K562 (cell line): ENCODE measurements around the gene CECR2. TPM values are rescaled to one million over a fixed set of nuclear protein-coding genes. Genes with fewer than 3 reads are reported as not detected.

Experiments
- ATAC-seq: fragments of 200-7000 bp; cut with Tn5 transposase; 3 replicates; pipeline ENCODE4 v1.9.1; 2020; ENCODE audit warnings: moderate library complexity
- BruUV-seq: library from RNA; stranded (reverse); fragments of 400-500 nt; replicated peaks from 2 replicates; lab custom pipeline; 2021; lab: Mats Ljungman, UMichigan
- CTCF ChIA-PET: fragments of 300-600 bp; formaldehyde crosslinking; extraction: SDS; loops from one replicate; lab custom pipeline; 2021; ENCODE audit warnings: low intra/inter-chr PET ratio; lab: Yijun Ruan, JAX
- POLR2A ChIA-PET: fragments of 300-600, 350-650 bp; sonication (Branson Sonifier 250); formaldehyde crosslinking; extraction: SDS; loops from one replicate; lab custom pipeline; 2021; ENCODE audit warnings: antibody characterized with exemption, inconsistent platforms; lab: Yijun Ruan, JAX
- DNase-seq, 4 experiments: peaks; one replicate each; pipeline versions ENCODE4 v3.0.0 to v3.0.0-alpha.2; 2011 to 2018; ENCODE audit warnings: low spot score in 3 of 4, mixed read lengths in 3 of 4; ENCODE audit errors: extremely low read depth in 1 of 4
- FAIRE-seq: peaks from 2 replicates; lab custom pipeline; 2011; peaks lifted over from hg19 to GRCh38; lab: Jason Lieb, UNC
- H2AFZ ChIP-seq: 2 replicates; pipeline ENCODE4 v1.6.0; 2011; ENCODE audit warnings: low read depth, low read length, control low read depth, inconsistent platforms
- H3K27ac ChIP-seq: fragments of 200-600 bp; 3 replicates; pipeline ENCODE4 v1.8.0; 2011; ENCODE audit warnings: low read depth, mild to moderate bottlenecking, control low read depth, inconsistent platforms, low read length, moderate library complexity, mixed read lengths; ENCODE audit errors: extremely low read depth
- H3K27me3 ChIP-seq, 2 experiments: fragments of 300-600 bp in 1 of 2; 2 replicates in 1 of 2; 3 replicates in 1 of 2; pipeline versions ENCODE4 v1.6.0 to v1.8.0; 2011; ENCODE audit warnings: inconsistent platforms in 2 of 2, low read length in 2 of 2, mild to moderate bottlenecking in 1 of 2, mixed read lengths in 1 of 2, moderate library complexity in 1 of 2; ENCODE audit not compliant: control insufficient read depth in 2 of 2, insufficient read depth in 2 of 2
- H3K36me3 ChIP-seq: fragments of 300-600 bp; 3 replicates; pipeline ENCODE4 v1.8.0; 2011; ENCODE audit warnings: mild to moderate bottlenecking, low read length, inconsistent platforms; ENCODE audit not compliant: control insufficient read depth, insufficient read depth
- H3K4me1 ChIP-seq, 2 experiments: fragments of 200-600 bp in 1 of 2; replicated peaks in 1 of 2; 2 replicates in 1 of 2; 3 replicates in 1 of 2; pipeline versions ENCODE4 v1.5.1 to v1.8.0; 2011; ENCODE audit warnings: inconsistent platforms in 2 of 2, low read length in 2 of 2, mild to moderate bottlenecking in 1 of 2, mixed read lengths in 1 of 2, moderate library complexity in 1 of 2; ENCODE audit not compliant: control insufficient read depth in 2 of 2, insufficient read depth in 2 of 2
- H3K4me2 ChIP-seq: 2 replicates; pipeline ENCODE4 v1.6.1; 2011; ENCODE audit warnings: low read length, control low read depth, inconsistent platforms, mixed read lengths; ENCODE audit not compliant: insufficient read depth
- H3K4me3 ChIP-seq: fragments of 200-600 bp; sonication (generic), shearing (Covaris generic); 2 replicates; pipeline ENCODE4 v1.5.1; 2016; ENCODE audit warnings: control low read depth, inconsistent platforms
- H3K79me2 ChIP-seq: fragments of 200-600 bp; 3 replicates; pipeline ENCODE4 v1.8.0; 2011; ENCODE audit warnings: low read length, inconsistent platforms; ENCODE audit not compliant: control insufficient read depth, insufficient read depth
- H3K9ac ChIP-seq, 2 experiments: 2 replicates each; pipeline versions ENCODE4 v1.6.0 to v1.6.1; 2011; ENCODE audit warnings: low read depth in 2 of 2, low read length in 2 of 2, control low read depth in 1 of 2, inconsistent platforms in 1 of 2, mild to moderate bottlenecking in 1 of 2, mixed read lengths in 1 of 2; ENCODE audit not compliant: insufficient read depth in 1 of 2
- H3K9me1 ChIP-seq: one replicate; pipeline ENCODE4 v1.6.0; 2011; ENCODE audit warnings: inconsistent platforms, mild to moderate bottlenecking, low read length, moderate library complexity; ENCODE audit not compliant: control insufficient read depth, insufficient read depth
- H3K9me3 ChIP-seq: replicated peaks from 2 replicates; pipeline ENCODE4 v1.5.1; 2011; ENCODE audit warnings: low read depth, low read length, inconsistent platforms; ENCODE audit not compliant: control insufficient read depth, insufficient read depth
- H4K20me1 ChIP-seq: replicated peaks from 2 replicates; pipeline ENCODE4 v1.6.1; 2011; ENCODE audit warnings: low read length, inconsistent platforms, mixed read lengths; ENCODE audit not compliant: control insufficient read depth, insufficient read depth
- CHD1 ChIP-seq: fragments of 200-600 bp; sonication (generic); IDR thresholded peaks from one replicate; pipeline ENCODE4 v1.6.1; 2012; ENCODE audit warnings: mild to moderate bottlenecking, moderate library complexity, low read length, inconsistent platforms
- FIP1L1 ChIP-seq: fragments of 200-400 bp; formaldehyde crosslinking; IDR thresholded peaks from 2 replicates; pipeline ENCODE4 v1.6.1; 2018; ENCODE audit warnings: mild to moderate bottlenecking, low read depth, low read length; ENCODE audit not compliant: poor library complexity, severe bottlenecking
- FOXK1 ChIP-seq: sonication (generic); formaldehyde crosslinking; IDR thresholded peaks from 2 replicates; pipeline ENCODE4 v1.8.0; 2022; ENCODE audit warnings: missing genetic modification reagents, mild to moderate bottlenecking, borderline replicate concordance
- KLF10 ChIP-seq: fragments of 250-450 bp; sonication (Bioruptor Pico); IDR thresholded peaks from 2 replicates; pipeline ENCODE4 v1.6.1; 2021; ENCODE audit warnings: matching md5 sums
- MECOM ChIP-seq: fragments of 250-450 bp; sonication (Bioruptor Pico); IDR thresholded peaks from 2 replicates; pipeline ENCODE4 v1.8.0; 2022; ENCODE audit warnings: inconsistent platforms
- POLR2AphosphoS2 ChIP-seq: IDR thresholded peaks from 2 replicates; pipeline ENCODE4 v1.6.1; 2012; ENCODE audit warnings: low read length, improper control_type of control experiment
- RREB1 ChIP-seq: fragments of 250-450 bp; sonication (Bioruptor Pico); IDR thresholded peaks from 2 replicates; pipeline ENCODE4 v1.4.0; 2020
- TFAM ChIP-seq: fragments of 250-450 bp; sonication (Bioruptor Pico); conservative IDR thresholded peaks from 2 replicates; pipeline ENCODE4 v1.5.0; 2021; ENCODE audit warnings: mild to moderate bottlenecking, moderate library complexity
- TFAP4 ChIP-seq: sonication (generic); formaldehyde crosslinking; IDR thresholded peaks from 2 replicates; pipeline ENCODE4 v1.8.0; 2022; ENCODE audit warnings: missing genetic modification reagents, mild to moderate bottlenecking, moderate library complexity, borderline replicate concordance
- ZFPM2 ChIP-seq: fragments of 250-450 bp; sonication (Bioruptor Pico); IDR thresholded peaks from 2 replicates; pipeline ENCODE4 v1.5.1; 2022; ENCODE audit warnings: mild to moderate bottlenecking
- ZNF174 ChIP-seq: fragments of 250-450 bp; sonication (Bioruptor Pico); IDR thresholded peaks from 2 replicates; pipeline ENCODE4 v1.4.0; 2020; ENCODE audit warnings: mild to moderate bottlenecking
- ZNF3 ChIP-seq: fragments of 250-450 bp; sonication (Bioruptor Pico); IDR thresholded peaks from 2 replicates; pipeline ENCODE4 v1.5.0; 2021; ENCODE audit warnings: mild to moderate bottlenecking, moderate library complexity
- ZNF354B ChIP-seq: fragments of 250-450 bp; sonication (Bioruptor Pico); IDR thresholded peaks from 2 replicates; pipeline ENCODE4 v1.4.0; 2020
- WGBS: fragments of 100-300 bp; shearing (Covaris generic); methylation state at CpG from one replicate; pipeline ENCODE4 v1.1.6; 2016; ENCODE audit warnings: low coverage, mixed read lengths; ENCODE audit not compliant: insufficient coverage; ENCODE audit errors: missing lambda C conversion rate; 5-methylcytosine and 5-hydroxymethylcytosine counted together
- in situ Hi-C: fragments of 300-500 bp; cut with MboI; formaldehyde crosslinking; loops from 4 replicates; pipeline ENCODE4 v1.15.0; 2018; ENCODE audit warnings: inconsistent platforms, mixed read lengths
- intact Hi-C: fragments of 100-400 bp; cut with micrococcal nuclease; formaldehyde crosslinking; loops from 2 replicates; pipeline ENCODE4 v1.14.2; 2022
- polyA plus RNA-seq, 8 experiments: library from polyadenylated mRNA; depleted of rRNA in 4 of 8; stranded (reverse) in 5 of 8; unstranded in 3 of 8; fragments of >200 nt; fragmentation: Nextera tagmentation in 2 of 8; fragmentation: Illumina TruSeq in 1 of 8; extraction: Ambion mirVana in 2 of 8; extraction: Trizol in 1 of 8; gene quantifications; 2 replicates each; pipeline versions ENCODE4 v1.2.1 to v1.2.3, GENCODE V29; 2011 to 2014; ENCODE audit warnings: inconsistent platforms in 1 of 8, missing spikeins in 1 of 8
- total RNA-seq, 7 experiments: library from RNA; depleted of rRNA in 6 of 7; stranded (reverse); fragments of >200 nt in 6 of 7; fragmentation: Illumina TruSeq in 2 of 7; extraction: Trizol in 2 of 7; gene quantifications; 2 replicates each; pipeline versions ENCODE4 v1.2.1 to v1.2.3, GENCODE V29; 2011 to 2021; ENCODE audit warnings: low replicate concordance in 1 of 7
- TF ChIP-seq, protein P1 (sequence below): fragments of 250-450 bp; sonication (Bioruptor Pico); IDR thresholded peaks from 2 replicates; pipeline ENCODE4 v1.8.0; 2022; ENCODE audit warnings: moderate library complexity, mild to moderate bottlenecking, inconsistent platforms
- TF ChIP-seq, protein P2 (sequence below): fragments of 450-650 bp; IDR thresholded peaks from 2 replicates; pipeline ENCODE4 v1.6.1; 2016; ENCODE audit warnings: antibody characterized with exemption

Gene CECR2
- total and polyA plus RNA-seq, 9 of the 15 experiments (the other 6 are each of a cell fraction or from before 2014, with no cell fraction given) = 0.01 to 1.00 (median 0.27) TPM

DNA sequence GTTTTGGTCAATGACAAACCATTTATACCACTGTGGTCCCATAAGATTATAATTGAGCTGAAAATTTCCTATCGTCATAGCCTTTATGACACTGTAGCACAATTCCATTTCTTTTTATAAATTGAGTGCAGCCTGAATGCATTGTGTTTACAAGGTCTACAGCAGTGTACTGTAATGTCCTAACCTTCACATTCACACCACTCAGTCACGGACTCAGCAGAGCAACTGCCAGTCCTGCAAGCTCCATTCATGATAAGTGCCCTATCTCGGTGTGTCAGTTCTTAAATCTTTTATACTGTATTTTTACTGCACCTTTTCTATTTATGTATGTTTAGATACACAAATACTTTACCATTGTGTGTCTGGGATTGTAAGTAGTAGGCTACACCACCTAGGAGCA, 138.8 kb downstream of the CECR2 start:
- Histone ChIP-seq H3K9me3 (no peaks in the 10 kb centered on the region), H3K9me1 (no peaks in the 10 kb centered on the region), H3K36me3 (no peaks in the 10 kb centered on the region), H3K4me3 (no peak overlapping the region), H3K4me1 (no peaks in the 10 kb centered on the region), H2AFZ (no peak overlapping the region), H3K27ac (no peak overlapping the region), H3K4me2 (no peak overlapping the region), H3K27me3 (peaks cover 25 to 40% of the 10 kb centered on the region in 2 experiments), H4K20me1 (no peaks in the 10 kb centered on the region), H3K9ac (no peak overlapping the region), H3K79me2 (no peaks in the 10 kb centered on the region)
- no peak for DNase-seq
- WGBS = 0% methylated on average over 3 of the region's 3 CpGs
- in situ Hi-C loops = no loop called here
- intact Hi-C loops = no loop called here
- CTCF ChIA-PET = no interaction called here
- no peak for FAIRE-seq
- ATAC-seq = no peak
- no TSS peak for BruUV-seq
- POLR2A ChIA-PET = no interaction called here
- TF ChIP-seq RREB1 (CRISPR knock-in tag) = no peak
- TF ChIP-seq FOXK1 (CRISPR knock-in tag) = no peak
- TF ChIP-seq FIP1L1 = no peak
- TF ChIP-seq, protein P1, sequence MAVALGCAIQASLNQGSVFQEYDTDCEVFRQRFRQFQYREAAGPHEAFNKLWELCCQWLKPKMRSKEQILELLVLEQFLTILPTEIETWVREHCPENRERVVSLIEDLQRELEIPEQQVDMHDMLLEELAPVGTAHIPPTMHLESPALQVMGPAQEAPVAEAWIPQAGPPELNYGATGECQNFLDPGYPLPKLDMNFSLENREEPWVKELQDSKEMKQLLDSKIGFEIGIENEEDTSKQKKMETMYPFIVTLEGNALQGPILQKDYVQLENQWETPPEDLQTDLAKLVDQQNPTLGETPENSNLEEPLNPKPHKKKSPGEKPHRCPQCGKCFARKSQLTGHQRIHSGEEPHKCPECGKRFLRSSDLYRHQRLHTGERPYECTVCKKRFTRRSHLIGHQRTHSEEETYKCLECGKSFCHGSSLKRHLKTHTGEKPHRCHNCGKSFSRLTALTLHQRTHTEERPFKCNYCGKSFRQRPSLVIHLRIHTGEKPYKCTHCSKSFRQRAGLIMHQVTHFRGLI = no peak
- TF ChIP-seq ZNF3 (CRISPR knock-in tag) = no peak
- no peak for TF ChIP-seq ZFPM2 (CRISPR knock-in tag)
- no peak for TF ChIP-seq ZNF354B
- no peak for TF ChIP-seq KLF10
- no peak for TF ChIP-seq CHD1
- TF ChIP-seq, protein P2, sequence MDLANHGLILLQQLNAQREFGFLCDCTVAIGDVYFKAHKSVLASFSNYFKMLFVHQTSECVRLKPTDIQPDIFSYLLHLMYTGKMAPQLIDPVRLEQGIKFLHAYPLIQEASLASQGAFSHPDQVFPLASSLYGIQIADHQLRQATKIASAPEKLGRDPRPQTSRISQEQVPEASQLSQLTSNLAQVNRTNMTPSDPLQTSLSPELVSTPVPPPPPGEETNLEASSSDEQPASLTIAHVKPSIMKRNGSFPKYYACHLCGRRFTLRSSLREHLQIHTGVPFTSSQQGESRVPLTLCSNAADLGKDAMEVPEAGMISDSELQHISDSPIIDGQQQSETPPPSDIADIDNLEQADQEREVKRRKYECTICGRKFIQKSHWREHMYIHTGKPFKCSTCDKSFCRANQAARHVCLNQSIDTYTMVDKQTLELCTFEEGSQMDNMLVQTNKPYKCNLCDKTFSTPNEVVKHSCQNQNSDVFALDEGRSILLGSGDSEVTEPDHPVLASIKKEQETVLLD = no peak
- TF ChIP-seq TFAM = no peak
- no peak for TF ChIP-seq ZNF174 (CRISPR knock-in tag)
- no peak for TF ChIP-seq MECOM (CRISPR knock-in tag)
- no peak for TF ChIP-seq TFAP4 (CRISPR knock-in tag)
- TF ChIP-seq POLR2AphosphoS2 = no peak
